Sigmoid colon (tissue), 4 donors: ENCODE data around the gene POLK.

ENCODE experiments used
- CTCF ChIP-seq, 4 experiments: fragments of 450-650 bp in 3 of 4; fragments of 200-600 bp in 1 of 4; IDR thresholded peaks; one replicate each; pipeline ENCODE4 v1.5.1; 2016 to 2019; ENCODE audit warnings: antibody characterized with exemption in 4 of 4, mild to moderate bottlenecking in 3 of 4, moderate library complexity in 2 of 4
- POLR2AphosphoS5 ChIP-seq, 4 donors: sonication (generic); formaldehyde crosslinking; IDR thresholded peaks; one replicate each; pipeline ENCODE4 v1.6.1; 2017; ENCODE audit warnings: antibody characterized with exemption in 4 of 4

DNA sequence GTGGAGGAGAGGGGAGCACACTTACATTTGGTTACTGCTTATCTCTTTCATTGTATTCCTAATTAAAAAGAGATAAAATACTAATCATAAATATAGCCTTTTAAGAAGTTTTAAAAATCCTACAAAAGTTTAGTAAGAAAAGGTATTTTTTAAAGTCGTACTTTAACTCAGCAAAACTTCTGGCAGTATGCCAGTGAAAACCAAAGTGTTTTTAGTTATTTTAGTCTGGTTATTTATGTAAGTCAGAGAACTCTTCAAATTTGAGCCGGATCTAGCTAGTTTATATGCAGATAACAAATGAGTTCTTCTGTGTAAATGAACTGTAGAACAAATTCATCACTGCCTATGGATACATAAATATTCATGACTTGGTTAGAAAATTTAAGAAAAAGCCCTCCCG is 63.1 kb downstream of the POLK start:
- no peak for TF ChIP-seq CTCF (IDR thresholded peaks at IDR 0.05)
- TF ChIP-seq POLR2AphosphoS5 (IDR thresholded peaks at IDR 0.05), result no peak
